Neural progenitor cell (in vitro differentiated cells): ENCODE measurements around the gene HBA1.

Experiments used
- EZH2 ChIP-seq: fragments of 200-600 bp; sonication (generic); IDR thresholded peaks from 2 replicates; pipeline ENCODE4 v1.6.1; 2017; ENCODE audit warnings: antibody characterized with exemption, mild to moderate bottlenecking, moderate library complexity
- TF ChIP-seq, protein P1 (sequence below): fragments of 200-600 bp; sonication (generic); IDR thresholded peaks from 2 replicates; pipeline ENCODE4 v1.5.1; 2017; ENCODE audit warnings: antibody characterized with exemption, mild to moderate bottlenecking

DNA sequence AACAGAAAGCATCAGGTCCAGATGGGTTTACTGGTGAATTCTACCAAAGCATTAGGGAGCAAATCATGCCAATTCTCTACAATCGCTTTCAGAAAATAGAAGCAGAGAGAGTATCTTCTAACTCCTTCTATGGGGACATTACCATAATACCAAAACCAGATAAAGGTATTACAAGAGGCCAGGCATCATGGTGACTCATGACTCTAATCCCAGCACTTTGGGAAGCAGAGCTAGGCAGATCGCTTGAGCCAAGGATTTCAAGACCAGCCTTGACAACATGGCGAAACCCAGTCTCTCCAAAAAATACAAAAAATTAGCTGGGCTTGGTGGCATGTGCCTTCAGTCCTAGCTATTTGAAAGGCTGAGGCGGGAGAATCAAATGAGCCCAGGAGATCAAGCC is 26.8 kb downstream of the HBA1 start:
- TF ChIP-seq, protein P1, sequence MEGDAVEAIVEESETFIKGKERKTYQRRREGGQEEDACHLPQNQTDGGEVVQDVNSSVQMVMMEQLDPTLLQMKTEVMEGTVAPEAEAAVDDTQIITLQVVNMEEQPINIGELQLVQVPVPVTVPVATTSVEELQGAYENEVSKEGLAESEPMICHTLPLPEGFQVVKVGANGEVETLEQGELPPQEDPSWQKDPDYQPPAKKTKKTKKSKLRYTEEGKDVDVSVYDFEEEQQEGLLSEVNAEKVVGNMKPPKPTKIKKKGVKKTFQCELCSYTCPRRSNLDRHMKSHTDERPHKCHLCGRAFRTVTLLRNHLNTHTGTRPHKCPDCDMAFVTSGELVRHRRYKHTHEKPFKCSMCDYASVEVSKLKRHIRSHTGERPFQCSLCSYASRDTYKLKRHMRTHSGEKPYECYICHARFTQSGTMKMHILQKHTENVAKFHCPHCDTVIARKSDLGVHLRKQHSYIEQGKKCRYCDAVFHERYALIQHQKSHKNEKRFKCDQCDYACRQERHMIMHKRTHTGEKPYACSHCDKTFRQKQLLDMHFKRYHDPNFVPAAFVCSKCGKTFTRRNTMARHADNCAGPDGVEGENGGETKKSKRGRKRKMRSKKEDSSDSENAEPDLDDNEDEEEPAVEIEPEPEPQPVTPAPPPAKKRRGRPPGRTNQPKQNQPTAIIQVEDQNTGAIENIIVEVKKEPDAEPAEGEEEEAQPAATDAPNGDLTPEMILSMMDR = no peak
- TF ChIP-seq EZH2 = no peak
